HG02852 (cell line): ENCODE results near the gene INSYN2B.

Experiments
- ATAC-seq: cut with Tn5 transposase; IDR thresholded peaks from one replicate; pipeline ENCODE4 v1.9.1; 2021; ENCODE audit warnings: mild to moderate bottlenecking, moderate library complexity; ENCODE audit not compliant: unreplicated experiment

Gene INSYN2B

DNA sequence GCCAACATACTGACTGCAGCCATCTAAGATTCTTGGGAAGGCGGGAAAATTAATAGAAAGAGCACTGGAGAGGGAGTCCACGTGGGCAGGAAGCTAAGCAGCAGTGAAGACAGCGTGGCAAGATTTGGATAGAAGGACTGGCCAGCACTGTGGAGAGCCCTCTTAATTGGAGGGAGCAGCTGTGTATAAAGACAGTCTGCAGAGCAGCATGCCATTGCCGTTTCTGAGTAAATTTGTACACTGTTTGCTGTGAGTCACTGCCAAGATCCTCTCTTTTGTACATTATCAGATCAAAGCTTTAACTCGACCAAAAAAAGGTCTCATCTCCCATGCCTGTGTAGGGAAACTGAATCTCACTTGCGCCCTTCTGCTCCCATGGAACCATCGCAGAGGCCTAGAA lies 45.3 kb downstream of the INSYN2B start:
- ATAC-seq = no peak

DNA sequence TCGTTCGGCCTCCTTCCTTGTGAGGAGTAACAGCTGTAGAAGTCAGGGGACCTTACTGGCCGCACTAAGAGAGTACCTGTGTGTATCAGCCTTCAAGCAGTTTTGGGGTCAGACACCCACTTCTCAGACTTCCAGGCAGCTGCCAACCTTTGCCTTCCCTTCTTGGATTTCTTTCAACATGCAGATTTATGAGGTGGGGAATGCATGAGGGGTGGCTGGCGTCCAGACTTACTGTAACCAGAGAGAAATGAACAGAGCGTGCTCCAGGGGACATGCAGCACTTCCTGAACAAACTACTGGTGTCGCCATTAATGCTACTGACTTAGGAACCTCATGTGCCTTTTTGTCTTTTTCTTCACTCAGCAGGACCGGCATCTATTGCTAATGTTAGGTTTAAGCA lies 46.7 kb downstream of the INSYN2B start:
- no peak for ATAC-seq

DNA sequence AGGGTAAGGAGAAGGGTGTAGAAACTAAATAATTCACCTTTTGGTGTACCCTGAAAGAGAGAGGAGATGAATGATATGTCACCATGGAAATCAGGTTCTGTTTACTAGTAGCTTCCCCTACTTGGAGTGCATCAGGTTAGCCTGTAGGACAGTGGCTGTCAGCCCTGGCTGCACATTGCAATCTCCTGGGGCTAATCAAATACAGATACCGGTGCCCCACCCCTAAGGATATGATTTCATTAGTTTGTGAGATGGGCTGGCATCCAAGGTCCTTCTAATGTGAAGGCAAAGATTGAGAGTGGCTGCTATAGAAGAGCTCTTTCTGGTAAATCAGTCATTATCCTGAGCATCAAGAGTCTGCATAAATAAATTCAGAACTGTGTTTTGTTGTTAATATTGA lies 47.2 kb downstream of the INSYN2B start:
- no peak for ATAC-seq

DNA sequence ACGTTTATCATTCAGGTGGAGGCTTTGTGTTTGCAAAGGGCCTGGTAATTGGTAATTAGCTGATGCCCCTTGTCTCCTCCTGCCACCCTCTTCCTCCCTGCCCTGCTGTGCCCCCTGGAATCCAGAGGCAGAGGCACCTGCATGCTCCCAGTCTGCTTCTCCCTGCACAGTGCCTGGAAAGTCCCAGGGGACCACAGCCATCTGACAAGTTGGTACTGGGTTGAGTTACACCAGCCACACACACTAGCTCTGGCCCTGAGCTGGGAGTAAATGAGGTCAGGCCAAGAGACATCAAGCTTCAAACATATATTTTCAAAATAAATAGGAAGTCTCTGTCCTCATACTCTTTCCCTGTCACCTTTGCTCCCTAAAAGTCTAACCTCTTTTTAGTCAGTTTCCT lies 56.3 kb downstream of the INSYN2B start:
- peak; percentile 65 for ATAC-seq

DNA sequence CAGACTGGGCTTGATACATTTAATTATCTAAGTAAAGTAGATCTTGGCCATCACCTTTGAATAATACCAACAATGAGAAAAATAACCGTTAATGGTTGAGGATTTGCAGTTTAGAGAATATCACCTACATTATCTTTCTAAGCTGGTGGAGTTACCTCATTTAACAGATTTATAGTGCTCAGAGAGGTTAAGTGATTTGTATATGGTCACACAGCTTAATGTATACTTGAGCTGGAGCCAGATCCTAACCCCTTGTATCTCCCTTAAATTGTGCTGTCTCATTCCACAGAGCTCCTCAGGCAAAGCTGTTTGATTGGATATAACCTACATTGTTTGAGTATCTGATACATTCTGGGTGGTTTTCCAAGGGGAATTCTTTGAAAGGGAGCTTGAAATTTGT lies 57.8 kb downstream of the INSYN2B start:
- ATAC-seq = no peak

DNA sequence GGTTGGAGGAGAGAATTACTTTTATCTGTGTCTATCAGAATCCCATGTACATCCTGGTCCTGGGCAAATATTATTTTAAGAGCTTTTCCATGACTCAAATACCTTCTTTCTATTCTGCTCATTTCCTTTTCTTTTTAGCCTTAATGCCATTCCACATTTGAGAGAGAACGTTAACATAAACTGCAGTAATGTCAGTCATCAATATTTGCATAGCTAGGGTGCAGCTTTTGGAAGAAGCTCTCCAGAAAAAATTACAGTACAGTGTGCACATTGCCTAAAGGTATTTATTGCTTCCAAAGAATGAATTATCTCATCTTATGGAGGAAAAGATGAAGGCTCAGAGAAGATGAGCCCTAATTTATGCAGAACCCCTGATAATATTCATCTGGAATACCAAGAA lies 58.3 kb downstream of the INSYN2B start:
- ATAC-seq = no peak

DNA sequence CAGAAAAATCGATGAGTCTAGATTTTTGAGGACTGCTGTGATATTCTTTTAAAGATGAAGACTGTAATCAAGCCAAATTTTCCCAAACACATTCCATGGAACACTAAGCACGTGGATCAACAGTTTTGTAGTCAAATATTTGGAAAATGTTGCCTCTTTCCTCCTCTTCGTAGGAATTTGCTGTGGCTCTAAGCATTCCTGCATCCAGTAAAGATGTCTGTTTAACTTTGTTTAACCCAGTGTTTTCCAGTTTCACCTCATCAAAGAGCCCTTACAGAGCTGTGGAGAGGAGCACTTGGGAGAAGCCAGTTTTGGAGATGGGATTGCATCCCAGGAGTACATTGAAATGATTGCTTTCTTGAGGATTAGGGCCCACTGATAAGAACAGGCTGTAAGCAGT lies 58.9 kb downstream of the INSYN2B start:
- ATAC-seq = no peak

DNA sequence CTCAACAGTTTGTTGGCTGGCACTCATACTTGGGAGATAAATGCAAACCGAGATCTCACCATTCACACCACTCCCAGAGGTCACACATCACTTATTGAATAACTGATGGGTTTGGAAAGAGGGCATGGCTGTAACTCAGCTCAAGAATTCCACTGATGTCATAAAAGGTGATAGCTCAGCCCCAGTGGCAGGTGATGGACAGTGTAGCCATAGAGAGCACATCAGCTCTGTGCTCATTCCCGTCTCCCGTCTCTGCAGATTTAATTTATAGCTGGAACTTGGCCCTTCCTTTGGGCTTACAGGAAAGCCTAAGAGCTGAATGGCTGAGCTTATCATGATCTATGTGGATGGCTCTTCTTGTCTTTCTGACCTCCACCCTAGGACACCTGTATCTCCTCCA lies 59.8 kb downstream of the INSYN2B start:
- no peak for ATAC-seq

DNA sequence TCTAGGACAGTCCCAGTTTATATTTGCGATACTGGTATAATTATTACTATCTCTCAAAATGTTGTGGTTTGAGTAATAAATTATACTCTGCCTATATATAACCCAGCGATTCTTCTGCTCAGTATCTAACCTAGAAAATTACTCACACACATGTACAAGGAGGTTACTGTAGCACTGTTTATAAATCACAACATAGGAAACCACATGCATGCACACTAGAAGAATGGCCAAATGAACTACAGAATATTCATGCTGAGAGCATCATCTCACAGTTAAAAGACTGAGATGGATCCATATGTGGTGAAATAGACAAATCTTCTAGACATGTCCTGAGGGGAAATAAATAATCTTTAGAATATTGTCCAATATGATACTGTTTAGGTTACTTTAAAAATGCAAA lies 62.1 kb downstream of the INSYN2B start:
- ATAC-seq = no peak

DNA sequence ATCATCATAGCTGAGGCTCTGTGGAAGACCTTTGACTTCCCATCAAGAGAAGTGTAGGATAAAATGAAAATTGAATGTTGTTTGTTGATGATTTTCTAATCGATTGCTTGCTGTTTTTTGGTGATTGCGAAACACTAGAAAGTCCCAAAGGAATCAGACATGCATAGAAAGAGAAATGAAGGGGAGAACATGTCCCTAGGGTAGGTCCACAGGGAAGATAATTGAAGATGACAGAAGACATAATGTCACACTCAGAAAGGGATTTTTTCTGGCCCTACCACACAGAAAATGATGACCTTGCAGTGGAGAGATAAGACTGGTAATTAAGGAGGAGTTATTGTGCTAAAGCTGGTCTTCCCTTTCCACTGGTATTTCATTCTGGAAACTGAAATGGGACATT lies 62.8 kb downstream of the INSYN2B start:
- no peak for ATAC-seq

DNA sequence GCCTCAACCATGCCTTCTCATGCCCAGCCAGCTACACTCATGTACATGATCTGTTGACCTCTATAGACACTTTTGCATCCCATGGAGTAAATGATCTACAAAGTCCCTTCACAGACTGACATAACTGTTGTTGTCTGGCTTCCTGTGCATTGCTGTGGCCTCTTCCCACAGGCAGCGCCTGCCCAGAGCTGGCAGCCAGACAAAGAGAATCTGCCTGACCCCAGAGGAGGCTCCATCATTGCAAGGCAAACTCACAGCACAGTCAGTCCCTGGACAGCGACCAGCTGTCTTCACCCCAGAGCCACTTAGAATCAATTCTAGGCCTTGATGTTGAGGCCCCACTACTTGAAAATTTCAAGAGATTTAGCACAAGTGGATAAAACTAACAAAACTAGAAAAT lies 65.5 kb downstream of the INSYN2B start:
- no peak for ATAC-seq

DNA sequence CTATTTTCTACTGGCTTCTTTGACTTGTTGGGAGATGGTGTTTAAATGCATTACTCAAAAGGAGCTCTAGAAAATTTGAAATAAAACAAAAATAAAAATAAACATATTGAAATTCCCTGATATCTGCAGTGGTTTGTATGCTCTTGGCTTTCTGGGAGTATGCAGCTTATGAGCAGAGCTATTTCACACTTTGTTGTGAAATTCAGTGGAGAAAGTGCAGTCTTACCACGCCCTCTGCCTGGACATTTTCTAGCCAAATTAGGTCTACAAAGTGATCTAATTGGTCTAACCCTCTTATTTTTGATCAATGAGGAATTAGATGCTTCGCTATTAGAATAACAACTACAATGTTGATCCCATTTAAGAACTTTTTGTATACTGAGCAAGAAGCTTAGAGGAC lies 66.8 kb downstream of the INSYN2B start:
- no peak for ATAC-seq

DNA sequence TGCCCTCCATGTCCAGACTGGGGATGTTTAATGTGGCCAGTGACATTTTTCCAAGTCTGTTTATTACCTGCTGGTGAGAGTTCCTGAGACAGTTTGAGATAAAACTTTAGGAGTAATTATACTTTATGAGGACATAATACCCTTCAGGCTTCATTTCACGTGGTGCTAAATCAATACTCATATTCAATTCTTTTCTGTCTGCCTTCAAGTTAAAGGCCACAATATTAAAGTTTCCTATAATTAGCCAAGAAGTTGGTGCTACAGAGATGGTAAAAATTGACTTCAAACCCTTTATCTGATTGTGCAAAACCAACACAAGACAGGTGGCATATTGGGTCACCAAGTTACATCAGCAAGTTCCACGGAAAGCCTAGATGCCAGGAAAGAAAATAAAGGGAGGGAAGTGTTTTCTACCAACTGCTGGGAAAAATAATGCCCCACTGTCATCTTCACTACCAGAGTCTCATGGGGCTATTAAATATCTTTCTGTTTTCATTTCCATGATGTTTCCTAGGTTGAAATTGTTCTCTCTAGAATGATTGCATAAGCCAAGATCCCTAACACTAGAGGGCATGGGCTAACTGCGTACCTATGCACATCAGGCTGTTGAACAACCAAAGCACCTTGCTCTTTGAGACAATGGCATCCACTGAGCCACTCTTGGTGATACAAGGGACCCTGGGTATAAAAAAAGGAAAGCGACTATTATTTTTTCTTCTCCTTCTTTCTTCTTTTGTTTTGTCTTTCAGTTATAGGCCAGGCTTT lies 68.7 kb downstream of the INSYN2B start:
- ATAC-seq = no peak

DNA sequence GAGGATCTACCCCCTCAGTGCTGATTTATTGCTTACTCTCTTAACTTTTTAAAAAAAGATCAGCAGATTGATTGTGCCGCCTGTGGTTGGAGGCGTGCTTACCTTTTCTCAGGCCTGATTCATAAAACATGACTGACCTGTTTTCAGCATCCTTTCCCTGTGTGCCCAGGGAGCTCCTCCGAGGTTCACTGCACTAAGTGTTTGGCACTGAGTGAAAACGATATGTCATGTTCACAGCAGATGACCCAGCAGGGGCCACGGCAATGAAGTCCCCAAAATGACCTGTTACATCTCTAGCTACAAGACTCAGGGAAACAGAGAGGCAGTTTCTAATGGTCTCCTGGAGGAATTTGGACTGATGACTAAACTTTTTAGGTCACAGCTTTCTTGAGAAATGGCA lies 69.9 kb downstream of the INSYN2B start:
- no peak for ATAC-seq

DNA sequence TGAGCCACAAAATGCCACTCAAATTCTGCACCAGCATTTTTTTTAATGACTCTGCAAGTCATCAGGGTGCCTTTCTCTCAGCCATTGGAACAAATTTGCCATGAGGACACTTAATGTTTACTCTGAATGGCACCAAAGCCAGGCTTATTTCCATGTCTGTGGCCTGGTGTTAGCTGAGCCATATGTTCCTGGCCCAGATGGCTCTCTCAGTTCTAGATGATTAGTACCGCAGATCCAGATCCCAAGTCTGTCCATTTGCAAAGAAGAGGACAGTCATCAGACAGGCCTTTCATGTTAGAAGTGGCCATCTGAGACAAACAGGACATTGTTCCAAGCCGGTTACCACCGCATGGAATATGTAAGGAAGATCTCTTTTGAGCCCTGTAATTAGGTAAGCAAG lies 70.3 kb downstream of the INSYN2B start:
- no peak for ATAC-seq

DNA sequence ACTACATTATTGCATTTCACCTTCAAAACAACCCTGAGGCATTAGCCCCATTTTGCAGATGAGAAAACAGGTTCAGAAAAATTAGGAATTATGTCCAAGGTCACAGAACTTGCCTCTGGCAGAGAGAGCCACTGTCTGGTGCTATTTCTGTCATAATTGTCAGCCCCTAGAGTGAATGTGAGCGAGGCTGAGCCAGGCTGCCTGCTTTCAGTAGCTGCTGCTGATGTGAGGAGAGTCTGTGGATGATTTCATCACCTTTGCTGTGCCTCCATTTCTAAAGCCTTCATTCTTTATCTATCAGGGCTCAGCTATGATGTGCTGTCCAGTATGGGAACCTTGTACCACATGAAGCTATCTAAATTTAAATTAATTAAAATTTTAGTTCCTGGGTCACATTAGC lies 71.4 kb downstream of the INSYN2B start:
- ATAC-seq = no peak

DNA sequence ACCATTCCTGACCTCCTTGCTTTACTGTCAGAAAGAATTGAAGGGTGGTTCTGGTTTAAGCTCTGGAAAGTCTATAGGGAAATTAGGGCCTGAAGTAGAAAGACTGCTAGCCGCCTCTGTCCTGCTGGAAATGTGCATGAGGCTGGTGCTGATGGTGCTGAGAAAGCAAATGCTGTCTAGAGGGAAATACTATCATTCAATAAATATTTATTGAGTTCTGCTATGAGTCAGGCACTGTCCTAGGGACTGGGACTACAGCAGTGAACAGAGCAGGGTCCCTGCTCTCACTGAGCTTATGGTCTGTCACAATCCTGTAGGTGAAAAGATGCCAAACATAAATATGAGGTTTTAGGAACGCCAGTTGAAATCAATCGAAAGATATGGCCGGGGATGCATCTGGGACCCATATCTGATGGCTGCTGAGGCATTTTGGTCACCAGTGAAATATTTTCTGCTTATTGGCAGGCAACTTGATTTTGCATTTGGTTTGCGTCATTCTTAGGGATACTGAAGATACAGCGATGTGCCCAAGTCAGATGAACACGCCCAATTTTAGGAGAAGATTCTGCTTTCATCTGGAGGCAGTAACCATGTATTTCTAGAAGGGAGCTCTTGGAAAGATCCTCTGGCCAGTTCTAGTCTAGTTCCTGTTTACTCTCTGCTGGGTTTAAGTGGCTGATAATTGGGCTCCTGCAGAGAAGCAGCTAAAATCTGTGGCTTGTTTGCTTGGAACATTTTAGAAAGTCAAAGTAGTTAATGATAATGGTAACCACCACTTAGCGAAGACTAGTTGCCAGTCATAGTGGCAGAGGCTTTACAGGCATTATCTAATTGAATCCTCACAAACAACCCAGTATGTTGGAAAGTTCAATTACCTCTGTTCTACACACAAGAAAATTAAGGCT lies 73.3 kb downstream of the INSYN2B start:
- no peak for ATAC-seq

DNA sequence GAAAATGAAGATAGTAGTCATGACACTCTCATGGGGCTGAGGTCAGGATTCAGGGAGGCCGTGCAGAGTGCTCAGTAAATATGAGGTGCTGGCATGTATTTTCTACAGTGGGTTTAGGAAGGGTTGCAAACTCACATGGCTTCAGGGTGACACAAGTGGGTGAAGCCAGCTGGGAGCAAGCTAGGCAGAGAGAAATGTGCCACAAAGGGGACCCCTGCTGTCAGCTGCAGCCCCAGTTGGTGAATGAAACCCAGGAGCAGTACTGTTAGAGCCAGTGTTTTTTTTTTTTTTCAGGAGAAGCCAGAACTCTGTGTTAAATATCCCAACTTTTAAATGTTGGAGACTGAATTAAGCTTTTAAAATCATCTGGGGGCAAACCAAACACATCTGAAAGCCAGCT lies 75.3 kb downstream of the INSYN2B start:
- no peak for ATAC-seq

DNA sequence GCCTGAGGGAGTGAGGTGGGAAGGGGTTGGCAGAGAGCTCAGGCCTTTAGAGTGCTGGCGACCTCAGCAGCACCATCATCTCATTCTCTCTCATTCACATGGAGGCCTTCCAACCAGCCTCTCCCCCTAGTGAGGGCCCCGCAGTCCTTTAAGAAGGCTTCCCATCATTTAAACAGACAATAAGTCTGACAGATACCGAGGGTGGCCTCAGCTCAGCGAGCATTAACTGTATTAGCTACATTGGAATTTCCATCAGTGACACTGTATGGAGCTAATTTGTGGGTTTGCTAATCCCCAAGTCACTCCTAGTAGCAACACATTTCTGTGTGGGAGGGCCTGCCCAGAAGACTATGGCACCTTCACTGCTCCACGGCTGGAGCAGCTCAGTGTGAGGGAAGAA lies 75.8 kb downstream of the INSYN2B start:
- no peak for ATAC-seq

DNA sequence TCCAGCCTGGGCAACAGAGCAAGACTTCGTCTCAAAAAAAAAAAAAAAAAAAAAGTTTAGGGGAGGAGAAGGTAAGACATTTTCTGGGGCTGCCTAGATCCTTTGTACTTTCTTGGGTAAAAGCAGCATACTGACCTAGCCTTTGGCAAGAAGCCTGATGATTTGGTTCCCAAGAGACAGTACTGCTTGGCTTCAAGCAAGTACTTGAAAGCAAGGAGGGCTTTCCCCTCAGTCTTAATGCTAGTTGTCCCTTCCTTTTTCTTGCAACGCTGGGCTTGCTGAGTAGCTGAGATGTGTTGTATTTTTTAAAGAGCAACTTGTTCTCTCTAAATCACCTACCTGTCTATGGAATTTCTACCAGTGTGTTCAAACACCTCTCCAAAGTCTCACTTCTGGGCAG lies 76.2 kb downstream of the INSYN2B start:
- ATAC-seq = no peak

DNA sequence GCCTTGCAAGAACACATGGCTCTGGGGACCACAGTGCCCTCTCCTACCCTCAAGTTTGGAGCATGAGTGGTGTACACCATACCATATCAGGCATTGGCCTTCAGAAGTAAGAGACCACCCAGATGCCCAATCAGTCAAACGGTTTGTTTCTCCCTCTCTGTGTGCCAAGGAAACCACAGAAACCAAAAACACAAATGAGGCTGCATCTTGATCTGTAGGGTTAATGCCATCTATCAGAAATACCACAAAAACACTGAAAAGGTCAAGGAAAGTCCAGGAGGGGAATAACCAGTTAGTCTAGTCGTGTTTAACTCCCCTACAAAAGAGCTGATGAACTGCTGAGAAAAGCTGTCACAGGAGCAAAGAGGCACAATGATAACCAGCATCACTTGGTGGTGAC lies 78.4 kb downstream of the INSYN2B start:
- ATAC-seq = no peak

DNA sequence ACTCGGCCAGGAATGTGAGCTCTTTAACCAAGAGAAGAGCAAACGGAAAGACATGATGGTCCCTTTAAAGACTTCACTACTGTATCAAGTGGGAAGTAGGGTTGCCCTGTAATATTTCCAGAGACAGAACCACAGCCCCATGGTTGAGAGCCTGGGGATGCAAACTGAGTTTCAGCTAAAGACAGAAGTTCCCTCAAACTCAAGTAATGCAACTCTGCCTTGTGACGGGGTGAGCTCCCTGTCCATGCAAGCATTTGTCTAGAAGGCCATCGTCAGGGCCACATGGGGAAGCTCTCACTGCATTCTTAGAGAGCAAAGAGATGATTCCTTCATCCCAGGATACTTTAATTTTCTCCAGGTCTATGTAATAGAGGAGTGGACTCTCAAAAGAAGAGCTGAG lies 82.8 kb downstream of the INSYN2B start:
- ATAC-seq = no peak
